ENCODE results near the gene MCC.

Gene MCC

GRCh38 chr5:113172231-113172826, 315.9 kb downstream of the MCC start:
- Histone ChIP-seq H2BK5ac (ENCODE audit: low read length) (no peak overlapping the region), H2BK120ac (ENCODE audit: low read depth, low read length) (no peak overlapping the region), H3K4me3 (ENCODE audit: low read length) (no peak overlapping the region), H3K9ac (ENCODE audit: low read length) (no peak overlapping the region), H3K4ac (ENCODE audit: low read depth, low read length) (no peak overlapping the region), H3K27me3 (ENCODE audit: insufficient read depth, low read length, poor library complexity) (no peaks in the 10 kb centered on the region), H3K79me2 (ENCODE audit: control insufficient read depth, insufficient read depth, low read length) (peaks cover 38% of the 10 kb centered on the region), H3K23ac (ENCODE audit: low read length) (no peak overlapping the region), H3K4me2 (ENCODE audit: low read length) (no peak overlapping the region), H2BK15ac (replicated peaks; ENCODE audit: low read depth) (no peak overlapping the region), H3K56ac (ENCODE audit: low read length) (no peak overlapping the region), H3K4me1 (ENCODE audit: control insufficient read depth, low read depth, low read length) (no peaks in the 10 kb centered on the region), H3K36me3 (ENCODE audit: control insufficient read depth, insufficient read depth, low read length) (no peaks in the 10 kb centered on the region), H4K5ac (ENCODE audit: low read length) (no peak overlapping the region), H3K18ac (ENCODE audit: low read length) (no peak overlapping the region), H3K79me1 (ENCODE audit: low read length) (peaks cover 42% of the 10 kb centered on the region), H4K8ac (ENCODE audit: low read depth, low read length) (no peak overlapping the region), H3K27ac (ENCODE audit: low read depth, low read length) (no peak overlapping the region), H2AK5ac (ENCODE audit: low read length) (no peak overlapping the region)
- DNase-seq: no peak
- WGBS (ENCODE audit: extremely low coverage, insufficient coverage, low lambda C conversion rate): no CpG with 5 or more reads among the region's 5 CpGs

GRCh38 chr5:113171520-113171919, 316.7 kb downstream of the MCC start:
- H3K4ac ChIP-seq (ENCODE audit: low read depth, low read length): no peak overlapping the region
- no peak overlapping the region for H3K4me2 ChIP-seq (ENCODE audit: low read length)
- no peak overlapping the region for H3K18ac ChIP-seq (ENCODE audit: low read length)
- no peak for DNase-seq
- no peak overlapping the region for H3K27ac ChIP-seq (ENCODE audit: low read depth, low read length)
- H3K9ac ChIP-seq (ENCODE audit: low read length): no peak overlapping the region
- H4K8ac ChIP-seq (ENCODE audit: low read depth, low read length): no peak overlapping the region
- H4K5ac ChIP-seq (ENCODE audit: low read length): no peak overlapping the region
- H3K79me2 ChIP-seq (ENCODE audit: control insufficient read depth, insufficient read depth, low read length): peaks cover 32% of the 10 kb centered on the region
- no peak overlapping the region for H3K56ac ChIP-seq (ENCODE audit: low read length)
- H3K23ac ChIP-seq (ENCODE audit: low read length): no peak overlapping the region
- peaks cover 39% of the 10 kb centered on the region for H3K79me1 ChIP-seq (ENCODE audit: low read length)
- no peak overlapping the region for H2BK120ac ChIP-seq (ENCODE audit: low read depth, low read length)
- H3K36me3 ChIP-seq (ENCODE audit: control insufficient read depth, insufficient read depth, low read length): no peaks in the 10 kb centered on the region
- H2BK15ac ChIP-seq (replicated peaks; ENCODE audit: low read depth): no peak overlapping the region
- no peak overlapping the region for H2BK5ac ChIP-seq (ENCODE audit: low read length)
- H3K27me3 ChIP-seq (ENCODE audit: insufficient read depth, low read length, poor library complexity): no peaks in the 10 kb centered on the region
- H3K4me1 ChIP-seq (ENCODE audit: control insufficient read depth, low read depth, low read length): peaks cover 2% of the 10 kb centered on the region
- WGBS (ENCODE audit: extremely low coverage, insufficient coverage, low lambda C conversion rate): no CpG with 5 or more reads among the region's 5 CpGs
- H2AK5ac ChIP-seq (ENCODE audit: low read length): no peak overlapping the region
- H3K4me3 ChIP-seq (ENCODE audit: low read length): no peak overlapping the region

- no CpG with 5 or more reads among the region's 4 CpGs for WGBS (ENCODE audit: extremely low coverage, insufficient coverage, low lambda C conversion rate)
- H2BK120ac ChIP-seq (ENCODE audit: low read depth, low read length): no peak overlapping the region
- peaks cover 2% of the 10 kb centered on the region for H3K4me1 ChIP-seq (ENCODE audit: control insufficient read depth, low read depth, low read length)
- H3K27me3 ChIP-seq (ENCODE audit: insufficient read depth, low read length, poor library complexity): no peaks in the 10 kb centered on the region
- no peak overlapping the region for H3K9ac ChIP-seq (ENCODE audit: low read length)
- no peak overlapping the region for H3K56ac ChIP-seq (ENCODE audit: low read length)
- no peak overlapping the region for H2AK5ac ChIP-seq (ENCODE audit: low read length)
- H3K79me2 ChIP-seq (ENCODE audit: control insufficient read depth, insufficient read depth, low read length): peaks cover 31% of the 10 kb centered on the region
- H4K5ac ChIP-seq (ENCODE audit: low read length): no peak overlapping the region
- no peak overlapping the region for H2BK5ac ChIP-seq (ENCODE audit: low read length)
- DNase-seq: no peak
- peaks cover 36% of the 10 kb centered on the region for H3K79me1 ChIP-seq (ENCODE audit: low read length)
- H3K36me3 ChIP-seq (ENCODE audit: control insufficient read depth, insufficient read depth, low read length): no peaks in the 10 kb centered on the region
- H3K4ac ChIP-seq (ENCODE audit: low read depth, low read length): no peak overlapping the region
- H4K8ac ChIP-seq (ENCODE audit: low read depth, low read length): no peak overlapping the region
- H3K18ac ChIP-seq (ENCODE audit: low read length): no peak overlapping the region
- H3K4me3 ChIP-seq (ENCODE audit: low read length): no peak overlapping the region
- no peak overlapping the region for H3K4me2 ChIP-seq (ENCODE audit: low read length)
- no peak overlapping the region for H2BK15ac ChIP-seq (replicated peaks; ENCODE audit: low read depth)
- H3K23ac ChIP-seq (ENCODE audit: low read length): no peak overlapping the region
- H3K27ac ChIP-seq (ENCODE audit: low read depth, low read length): no peak overlapping the region
Observed at GRCh38 chr5:113170707-113171106, 317.5 kb downstream of the MCC start.

GRCh38 chr5:113169720-113170119, 318.5 kb downstream of the MCC start:
- no peak overlapping the region for H3K27ac ChIP-seq (ENCODE audit: low read depth, low read length)
- H3K4me2 ChIP-seq (ENCODE audit: low read length): no peak overlapping the region
- no peaks in the 10 kb centered on the region for H3K27me3 ChIP-seq (ENCODE audit: insufficient read depth, low read length, poor library complexity)
- H3K36me3 ChIP-seq (ENCODE audit: control insufficient read depth, insufficient read depth, low read length): no peaks in the 10 kb centered on the region
- H3K56ac ChIP-seq (ENCODE audit: low read length): no peak overlapping the region
- no peak overlapping the region for H3K9ac ChIP-seq (ENCODE audit: low read length)
- H3K4ac ChIP-seq (ENCODE audit: low read depth, low read length): no peak overlapping the region
- no peak overlapping the region for H2BK120ac ChIP-seq (ENCODE audit: low read depth, low read length)
- H2BK15ac ChIP-seq (replicated peaks; ENCODE audit: low read depth): no peak overlapping the region
- no CpG with 5 or more reads among the region's 1 CpG for WGBS (ENCODE audit: extremely low coverage, insufficient coverage, low lambda C conversion rate)
- peaks cover 2% of the 10 kb centered on the region for H3K4me1 ChIP-seq (ENCODE audit: control insufficient read depth, low read depth, low read length)
- DNase-seq: no peak
- H3K18ac ChIP-seq (ENCODE audit: low read length): no peak overlapping the region
- peaks cover 38% of the 10 kb centered on the region for H3K79me2 ChIP-seq (ENCODE audit: control insufficient read depth, insufficient read depth, low read length)
- H2AK5ac ChIP-seq (ENCODE audit: low read length): no peak overlapping the region
- H4K5ac ChIP-seq (ENCODE audit: low read length): no peak overlapping the region
- no peak overlapping the region for H4K8ac ChIP-seq (ENCODE audit: low read depth, low read length)
- no peak overlapping the region for H2BK5ac ChIP-seq (ENCODE audit: low read length)
- no peak overlapping the region for H3K23ac ChIP-seq (ENCODE audit: low read length)
- no peak overlapping the region for H3K4me3 ChIP-seq (ENCODE audit: low read length)
- H3K79me1 ChIP-seq (ENCODE audit: low read length): peaks cover 40% of the 10 kb centered on the region

- Histone ChIP-seq H3K79me1 (ENCODE audit: low read length) (peaks cover 35% of the 10 kb centered on the region), H2BK15ac (replicated peaks; ENCODE audit: low read depth) (no peak overlapping the region), H3K4me2 (ENCODE audit: low read length) (no peak overlapping the region), H3K4ac (ENCODE audit: low read depth, low read length) (no peak overlapping the region), H3K18ac (ENCODE audit: low read length) (no peak overlapping the region), H2BK5ac (ENCODE audit: low read length) (no peak overlapping the region), H3K4me1 (ENCODE audit: control insufficient read depth, low read depth, low read length) (peaks cover 2% of the 10 kb centered on the region), H2AK5ac (ENCODE audit: low read length) (no peak overlapping the region), H3K27me3 (ENCODE audit: insufficient read depth, low read length, poor library complexity) (no peaks in the 10 kb centered on the region), H3K36me3 (ENCODE audit: control insufficient read depth, insufficient read depth, low read length) (no peaks in the 10 kb centered on the region), H4K8ac (ENCODE audit: low read depth, low read length) (no peak overlapping the region), H3K23ac (ENCODE audit: low read length) (no peak overlapping the region), H2BK120ac (ENCODE audit: low read depth, low read length) (no peak overlapping the region), H4K5ac (ENCODE audit: low read length) (no peak overlapping the region), H3K79me2 (ENCODE audit: control insufficient read depth, insufficient read depth, low read length) (peaks cover 40% of the 10 kb centered on the region), H3K9ac (ENCODE audit: low read length) (no peak overlapping the region), H3K4me3 (ENCODE audit: low read length) (no peak overlapping the region), H3K27ac (ENCODE audit: low read depth, low read length) (no peak overlapping the region), H3K56ac (ENCODE audit: low read length) (no peak overlapping the region)
- WGBS (ENCODE audit: extremely low coverage, insufficient coverage, low lambda C conversion rate): no CpG with 5 or more reads among the region's 2 CpGs
- DNase-seq: no peak
Observed at GRCh38 chr5:113167985-113168384, 320.3 kb downstream of the MCC start.

GRCh38 chr5:113166852-113167366, 321.3 kb downstream of the MCC start:
- no peak overlapping the region for H3K56ac ChIP-seq (ENCODE audit: low read length)
- H3K4me2 ChIP-seq (ENCODE audit: low read length): no peak overlapping the region
- no peak overlapping the region for H3K23ac ChIP-seq (ENCODE audit: low read length)
- H2BK15ac ChIP-seq (replicated peaks; ENCODE audit: low read depth): no peak overlapping the region
- no peak overlapping the region for H4K5ac ChIP-seq (ENCODE audit: low read length)
- H3K4me3 ChIP-seq (ENCODE audit: low read length): no peak overlapping the region
- no peak overlapping the region for H3K9ac ChIP-seq (ENCODE audit: low read length)
- H3K27ac ChIP-seq (ENCODE audit: low read depth, low read length): no peak overlapping the region
- H3K4me1 ChIP-seq (ENCODE audit: control insufficient read depth, low read depth, low read length): peaks cover 6% of the 10 kb centered on the region
- no peak overlapping the region for H3K18ac ChIP-seq (ENCODE audit: low read length)
- H2AK5ac ChIP-seq (ENCODE audit: low read length): no peak overlapping the region
- H2BK120ac ChIP-seq (ENCODE audit: low read depth, low read length): no peak overlapping the region
- no peaks in the 10 kb centered on the region for H3K27me3 ChIP-seq (ENCODE audit: insufficient read depth, low read length, poor library complexity)
- peaks cover 34% of the 10 kb centered on the region for H3K79me1 ChIP-seq (ENCODE audit: low read length)
- no peak for DNase-seq
- H2BK5ac ChIP-seq (ENCODE audit: low read length): no peak overlapping the region
- H3K36me3 ChIP-seq (ENCODE audit: control insufficient read depth, insufficient read depth, low read length): no peaks in the 10 kb centered on the region
- H3K4ac ChIP-seq (ENCODE audit: low read depth, low read length): no peak overlapping the region
- peaks cover 44% of the 10 kb centered on the region for H3K79me2 ChIP-seq (ENCODE audit: control insufficient read depth, insufficient read depth, low read length)
- WGBS (ENCODE audit: extremely low coverage, insufficient coverage, low lambda C conversion rate): no CpG with 5 or more reads among the region's 7 CpGs
- H4K8ac ChIP-seq (ENCODE audit: low read depth, low read length): no peak overlapping the region

Measured in mesendoderm (in vitro differentiated cells).